Thyroid gland (tissue), 4 donors: ENCODE data around the gene TXNDC2.

Experiments used
- CTCF ChIP-seq, 6 experiments: fragments of 200-600 bp in 3 of 6; fragments of 450-650 bp in 3 of 6; sonication (generic) in 3 of 6; IDR thresholded peaks; one replicate each; pipeline ENCODE4 v1.5.1; 2016 to 2019; ENCODE audit warnings: antibody characterized with exemption in 6 of 6, mild to moderate bottlenecking in 2 of 6, inconsistent platforms in 1 of 6, moderate library complexity in 1 of 6
- POLR2A ChIP-seq, 2 donors: fragments of 450-650 bp; IDR thresholded peaks; one replicate each; pipeline ENCODE4 v1.6.1; 2017; ENCODE audit warnings: antibody characterized with exemption in 2 of 2, mild to moderate bottlenecking in 2 of 2, moderate library complexity in 1 of 2

GRCh38 chr18:9878095-9878494 lies 7.7 kb upstream of the TXNDC2 start:
- TF ChIP-seq CTCF (IDR thresholded peaks at IDR 0.05) = no peak
- no peak for TF ChIP-seq POLR2A (IDR thresholded peaks at IDR 0.05)
